ENCODE data around the gene RALA.
"Not testable (repeated sequence)": the region's sequence is repeated elsewhere in the genome, so short reads cannot be mapped to it uniquely, and the experiment has no call there.

The RALA gene

DNA sequence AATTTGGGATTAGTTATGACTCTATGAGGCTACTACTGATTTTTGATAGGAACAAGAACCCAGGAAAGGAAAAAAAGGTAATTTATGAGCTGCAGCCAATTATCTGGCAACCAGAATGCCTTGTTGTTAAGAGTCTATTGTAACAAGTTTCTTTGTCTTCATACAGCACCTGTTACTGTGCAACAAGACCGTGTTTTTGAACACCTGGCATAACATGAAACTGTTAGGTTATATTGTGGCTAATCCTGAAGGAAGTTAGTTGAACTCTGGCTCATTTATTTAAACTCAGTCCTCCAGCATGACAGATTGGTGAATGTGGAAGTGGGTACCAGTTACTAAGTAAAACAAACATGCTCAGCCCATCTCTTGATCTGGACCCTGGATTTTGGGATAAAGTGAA is 33.0 kb downstream of the RALA start:
- no peak for ATAC-seq
- no peak for DNase-seq
- Mint-ChIP-seq H3K27me3 (no peaks in the 10 kb centered on the region), H3K4me1 (peaks cover 12% of the 10 kb centered on the region), H3K4me3 (no peak overlapping the region), H3K27ac (no peak overlapping the region), H3K9me3 (peaks cover 8 to 13% of the 10 kb centered on the region in 2 donors)

DNA sequence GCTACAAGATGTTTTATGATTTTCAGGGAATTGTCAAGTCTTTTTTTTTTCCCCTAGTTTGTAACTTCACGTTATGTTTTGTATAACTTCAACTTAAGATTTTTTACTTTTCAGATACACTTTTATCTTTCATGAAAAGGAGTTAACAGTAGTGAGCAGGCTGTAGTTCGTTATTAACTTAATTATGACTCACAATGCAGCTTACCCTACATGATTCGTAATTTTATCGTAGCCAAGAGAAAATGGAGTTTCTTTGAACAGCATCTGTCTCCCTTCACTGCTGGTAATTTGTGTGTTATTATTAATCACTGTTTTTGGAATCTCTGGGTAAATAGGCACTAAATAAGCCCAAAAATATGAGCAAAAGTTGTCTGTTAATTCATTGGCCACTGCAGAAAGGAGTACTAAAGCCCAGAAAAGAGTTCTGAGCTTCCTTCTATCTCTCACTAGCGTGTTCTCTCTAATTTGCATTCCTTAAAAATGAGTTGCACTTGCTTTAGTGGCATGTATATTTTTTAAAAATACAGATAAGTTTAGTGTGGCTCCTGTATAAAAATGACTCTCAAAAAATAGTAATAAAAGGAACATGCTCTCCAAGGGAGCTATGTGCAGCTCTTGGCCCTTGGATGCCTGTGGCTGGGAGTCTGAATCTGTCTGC is 36.1 kb downstream of the RALA start:
- DNase-seq (no peak), ATAC-seq (no peak)
- no peak overlapping the region for H3K27ac Mint-ChIP-seq
- peaks cover 24 to 26% of the 10 kb centered on the region in 2 donors for H3K9me3 Mint-ChIP-seq
- H3K4me1 Mint-ChIP-seq: peaks cover 31% of the 10 kb centered on the region
- no peaks in the 10 kb centered on the region for H3K27me3 Mint-ChIP-seq
- H3K4me3 Mint-ChIP-seq: no peak overlapping the region

DNA sequence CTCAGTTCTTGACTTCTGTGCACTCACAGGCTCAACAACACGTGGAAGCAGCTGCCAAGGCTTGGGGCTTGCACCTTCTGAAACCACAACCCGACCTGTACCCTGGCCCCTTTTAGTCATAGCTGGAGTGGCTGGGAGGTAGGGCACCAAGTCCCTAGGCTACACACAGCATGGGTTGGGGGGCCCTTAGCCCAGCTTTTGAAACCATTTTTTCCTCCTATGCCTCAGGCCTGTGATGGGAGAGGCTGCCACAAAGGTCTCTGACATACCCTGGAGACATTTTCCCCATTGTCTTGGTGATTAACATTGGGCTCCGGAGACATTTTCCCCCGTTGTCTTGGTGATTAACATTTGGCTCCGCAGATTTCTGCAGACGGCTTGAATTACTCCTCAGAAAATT is 38.6 kb downstream of the RALA start:
- DNase-seq: no peak
- Mint-ChIP-seq H3K27ac (no peak overlapping the region), H3K9me3 (peaks cover 18 to 19% of the 10 kb centered on the region in 2 donors), H3K27me3 (no peaks in the 10 kb centered on the region), H3K4me3 (no peak overlapping the region), H3K4me1 (peaks cover 38% of the 10 kb centered on the region)
- no peak for ATAC-seq

DNA sequence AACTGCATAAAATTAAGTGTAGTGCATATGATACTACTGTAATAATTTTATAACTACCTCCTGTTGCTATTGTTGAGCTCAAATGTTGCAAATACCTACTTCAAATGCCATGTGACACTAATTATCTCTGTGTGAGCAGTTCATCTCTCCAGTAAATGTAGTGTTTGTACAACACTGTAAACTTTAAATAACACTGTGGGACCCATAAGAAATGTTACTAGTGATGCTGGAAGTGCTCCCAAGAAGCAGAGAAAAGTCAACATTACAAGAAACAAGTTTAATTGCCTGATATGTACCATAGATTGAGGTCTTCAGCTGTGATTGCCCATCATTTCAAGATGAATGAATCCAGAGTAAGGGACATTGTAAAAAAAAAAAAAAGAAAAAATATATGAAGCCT is 39.9 kb downstream of the RALA start:
- Mint-ChIP-seq H3K27me3 (no peaks in the 10 kb centered on the region), H3K4me1 (peaks cover 46% of the 10 kb centered on the region), H3K4me3 (no peak overlapping the region), H3K27ac (no peak overlapping the region), H3K9me3 (peaks cover 18 to 19% of the 10 kb centered on the region in 2 donors)
- ATAC-seq: no peak
- DNase-seq: no peak

DNA sequence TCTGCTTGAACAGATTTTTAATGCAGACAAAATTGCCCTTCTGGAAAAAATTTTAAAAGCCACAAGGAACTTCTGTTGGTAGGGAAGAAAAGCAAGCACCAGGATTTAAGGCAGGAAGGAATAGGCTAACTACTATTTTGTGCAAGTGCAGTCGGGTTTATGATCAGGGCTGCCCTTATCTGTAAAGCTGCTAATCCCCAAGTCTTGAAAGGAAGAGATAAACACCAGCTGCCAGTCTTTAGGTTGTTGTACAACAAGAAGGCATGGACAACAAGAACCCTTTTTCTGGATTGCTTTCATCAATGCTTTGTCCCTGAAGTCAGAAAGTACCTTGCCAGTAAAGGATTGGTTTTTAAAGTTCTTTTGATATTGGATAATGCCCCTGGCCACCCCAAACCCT is 40.7 kb downstream of the RALA start:
- DNase-seq (no peak), ATAC-seq (no peak)
- peaks cover 18 to 19% of the 10 kb centered on the region in 2 donors for H3K9me3 Mint-ChIP-seq
- H3K4me3 Mint-ChIP-seq: no peak overlapping the region
- H3K27me3 Mint-ChIP-seq: no peaks in the 10 kb centered on the region
- no peak overlapping the region for H3K27ac Mint-ChIP-seq
- peaks cover 46% of the 10 kb centered on the region for H3K4me1 Mint-ChIP-seq

DNA sequence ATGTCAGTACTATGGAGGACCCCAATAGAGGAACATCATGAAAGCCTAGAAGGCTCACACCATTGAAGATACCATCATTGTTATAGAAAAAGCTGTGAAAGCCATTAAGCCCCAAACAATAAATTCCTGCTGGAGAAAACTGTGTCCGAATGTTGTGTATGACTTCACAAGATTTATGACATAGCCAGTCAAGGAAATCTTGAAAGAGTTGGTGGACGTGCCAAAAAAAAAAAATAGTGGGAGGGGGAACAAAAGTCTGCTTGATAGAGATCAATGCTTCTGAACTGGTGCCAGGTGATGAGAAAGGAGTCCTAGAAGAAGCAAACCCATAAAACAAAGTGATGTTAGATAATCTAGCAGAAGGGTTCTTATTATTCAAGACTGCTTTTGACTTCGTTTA is 41.2 kb downstream of the RALA start:
- ATAC-seq: no peak
- H3K9me3 Mint-ChIP-seq: peaks cover 18 to 19% of the 10 kb centered on the region in 2 donors
- H3K27ac Mint-ChIP-seq: peak overlapping the region in 1 of 2 donors; percentile 37
- H3K4me1 Mint-ChIP-seq: peaks cover 46% of the 10 kb centered on the region
- no peak for DNase-seq
- H3K4me3 Mint-ChIP-seq: no peak overlapping the region
- H3K27me3 Mint-ChIP-seq: no peaks in the 10 kb centered on the region

DNA sequence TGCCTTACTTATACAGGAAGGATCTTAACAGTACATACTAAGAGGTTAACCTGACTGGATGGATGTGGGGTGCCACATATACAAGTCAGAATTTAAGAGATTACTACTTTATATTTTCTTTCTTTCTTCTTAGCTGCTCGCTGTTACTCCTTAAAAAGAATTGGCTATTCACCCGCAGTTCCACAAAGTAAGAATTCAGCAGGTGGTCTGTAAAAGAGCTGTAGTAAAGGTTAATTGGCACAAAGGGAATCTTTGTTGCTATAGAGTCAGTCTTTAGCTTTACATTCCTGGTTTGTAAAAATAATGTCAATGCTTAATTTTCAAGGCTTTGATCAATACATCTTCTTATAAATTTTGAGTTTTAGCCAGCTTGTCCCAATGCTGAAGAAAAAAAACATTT is 43.2 kb downstream of the RALA start:
- Mint-ChIP-seq H3K27ac (no peak overlapping the region), H3K4me1 (peaks cover 46% of the 10 kb centered on the region), H3K9me3 (peaks cover 9 to 19% of the 10 kb centered on the region in 2 donors), H3K27me3 (no peaks in the 10 kb centered on the region), H3K4me3 (no peak overlapping the region)
- DNase-seq (no peak), ATAC-seq (no peak)

DNA sequence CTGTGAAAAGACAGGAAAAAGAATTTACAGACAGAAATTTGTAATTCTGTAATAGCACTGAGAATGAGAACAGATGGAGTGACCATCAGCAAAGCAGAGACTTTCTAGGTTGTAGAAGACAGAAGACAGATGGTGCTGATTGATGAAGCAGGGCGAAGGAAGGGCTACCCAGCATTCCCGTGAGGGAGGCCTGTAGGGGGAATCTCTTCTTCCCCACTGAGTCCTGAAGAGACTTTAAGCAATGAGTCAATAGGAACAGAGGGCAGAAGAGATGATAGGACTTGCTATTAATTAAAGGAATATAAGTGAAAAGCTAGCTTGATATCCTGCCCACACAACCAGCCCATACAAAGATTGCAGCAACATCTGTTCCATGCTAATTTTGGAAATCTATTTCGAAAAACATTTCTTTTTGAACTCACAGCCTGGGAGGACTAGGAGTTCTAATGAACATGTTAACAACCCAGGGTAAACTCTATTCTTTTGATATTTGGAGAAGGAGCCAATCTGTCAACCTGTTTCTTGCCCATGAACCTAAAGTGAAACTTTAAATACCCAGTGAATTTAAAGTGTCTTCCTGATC is 44.1 kb downstream of the RALA start:
- H3K4me1 Mint-ChIP-seq: peaks cover 43% of the 10 kb centered on the region
- peaks cover 6 to 15% of the 10 kb centered on the region in 2 donors for H3K9me3 Mint-ChIP-seq
- ATAC-seq: no peak
- no peak overlapping the region for H3K4me3 Mint-ChIP-seq
- no peak for DNase-seq
- no peak overlapping the region for H3K27ac Mint-ChIP-seq
- H3K27me3 Mint-ChIP-seq: no peaks in the 10 kb centered on the region

DNA sequence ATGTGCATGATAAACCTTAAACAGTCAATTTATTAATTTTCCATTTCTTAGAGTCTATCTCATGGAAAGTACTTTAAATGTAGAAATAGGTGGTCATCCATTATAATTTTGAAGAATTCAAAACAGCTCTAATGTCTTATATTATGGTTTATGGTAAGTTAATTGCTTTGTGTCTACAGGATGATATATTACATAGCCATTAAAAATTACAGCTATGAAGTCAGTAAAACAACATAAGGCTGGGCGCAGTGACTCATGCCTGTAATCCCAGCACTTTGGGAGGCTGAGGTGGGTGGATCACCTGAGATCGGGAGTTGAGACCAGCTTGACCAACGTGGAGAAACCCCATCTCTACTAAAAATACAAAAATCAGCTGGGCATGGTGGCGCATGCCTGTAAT is 44.9 kb downstream of the RALA start:
- H3K27ac Mint-ChIP-seq: peak overlapping the region in 1 of 2 donors; percentile 80
- peaks cover 36% of the 10 kb centered on the region for H3K4me1 Mint-ChIP-seq
- not testable (repeated sequence) for H3K27me3 Mint-ChIP-seq, DNase-seq, ATAC-seq, H3K9me3 Mint-ChIP-seq, H3K4me3 Mint-ChIP-seq

DNA sequence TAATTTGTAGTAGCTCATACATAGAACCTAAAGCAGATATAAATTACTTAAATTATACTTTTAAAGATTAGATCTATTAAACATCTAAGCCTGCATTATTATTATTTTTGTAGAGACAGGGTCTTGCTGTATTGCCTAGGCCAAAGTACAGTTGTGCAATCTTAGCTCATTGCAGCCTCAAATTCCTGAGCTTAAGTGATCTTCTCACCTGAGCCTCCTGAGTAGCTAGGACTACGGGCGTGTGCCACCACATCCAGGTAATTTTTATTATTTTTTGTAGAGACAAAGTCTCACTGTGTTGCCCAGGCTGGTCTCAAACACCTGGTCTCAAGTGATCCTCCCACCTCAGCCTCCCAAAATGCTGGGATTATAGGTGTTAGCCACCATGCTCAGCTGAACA is 46.7 kb downstream of the RALA start:
- DNase-seq (no peak), ATAC-seq (no peak)
- Mint-ChIP-seq H3K27me3 (no peaks in the 10 kb centered on the region), H3K27ac (no peak overlapping the region), H3K4me1 (peaks cover 18% of the 10 kb centered on the region), H3K4me3 (no peak overlapping the region), H3K9me3 (no peaks in the 10 kb centered on the region)

DNA sequence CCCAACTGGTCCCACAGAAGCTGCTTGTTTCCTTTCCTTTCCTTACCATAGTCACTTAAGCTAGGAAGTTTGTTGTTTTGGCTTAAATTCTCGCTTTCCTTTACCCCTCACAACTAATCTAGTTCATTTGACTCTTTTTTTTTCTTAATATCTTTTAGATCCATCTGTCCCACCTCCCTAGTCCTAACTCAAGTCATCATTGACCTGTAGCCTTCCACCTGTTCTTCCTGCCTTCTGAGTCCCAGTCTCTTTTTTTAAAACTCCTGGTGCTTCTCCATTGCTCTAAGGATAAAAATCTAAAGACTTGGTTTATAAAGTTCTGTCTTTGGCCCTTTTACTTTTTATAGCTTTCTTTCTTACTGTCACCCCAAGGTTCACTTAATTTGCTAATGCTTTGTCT is 47.6 kb downstream of the RALA start:
- Mint-ChIP-seq H3K4me1 (peaks cover 20% of the 10 kb centered on the region), H3K9me3 (no peaks in the 10 kb centered on the region), H3K4me3 (no peak overlapping the region), H3K27me3 (no peaks in the 10 kb centered on the region), H3K27ac (peak overlapping the region; percentile 6 to 82)
- DNase-seq (no peak), ATAC-seq (no peak)

DNA sequence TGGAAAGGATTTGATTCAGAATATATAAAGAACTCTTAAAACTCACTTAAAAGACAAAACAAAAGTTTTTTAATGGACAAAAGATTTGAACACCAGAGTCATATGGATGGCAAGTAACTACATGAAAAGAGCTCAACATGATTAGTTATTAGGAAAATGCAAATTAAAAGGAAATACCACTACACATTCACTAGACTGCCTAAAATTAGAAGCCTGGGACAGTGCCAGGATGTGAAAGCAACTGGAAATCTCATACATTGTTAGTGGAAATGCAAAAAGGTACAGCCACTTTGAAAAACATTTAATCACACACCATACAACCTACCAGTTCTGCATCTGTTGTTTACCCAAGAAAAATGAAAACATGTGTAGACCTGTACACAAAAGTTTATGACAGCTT is 48.8 kb downstream of the RALA start:
- no peak for ATAC-seq
- Mint-ChIP-seq H3K27ac (no peak overlapping the region), H3K4me3 (no peak overlapping the region), H3K9me3 (peaks cover 0 to 4% of the 10 kb centered on the region in 2 donors), H3K27me3 (no peaks in the 10 kb centered on the region), H3K4me1 (peaks cover 23% of the 10 kb centered on the region)
- no peak for DNase-seq

DNA sequence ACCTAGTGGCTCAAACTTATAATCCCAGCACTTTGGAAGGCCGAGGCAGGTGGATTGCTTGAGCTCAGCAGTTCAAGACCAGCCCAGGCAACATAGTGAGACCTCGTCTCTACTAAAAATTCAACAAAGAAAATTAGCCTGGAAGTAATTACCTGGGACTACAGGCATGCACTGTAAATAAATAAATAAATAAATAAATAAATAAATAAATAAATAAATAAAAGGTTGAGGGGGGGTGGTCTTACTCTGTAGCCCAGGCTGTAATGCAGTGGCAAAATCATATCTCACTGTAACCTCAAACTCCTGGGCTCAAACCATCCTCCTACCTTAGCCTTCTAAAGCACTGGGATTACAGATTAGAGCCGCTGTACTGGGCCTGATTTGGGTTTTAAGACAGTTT is 50.5 kb downstream of the RALA start:
- ATAC-seq (no peak), DNase-seq (no peak)
- Mint-ChIP-seq H3K9me3 (peaks cover 0 to 4% of the 10 kb centered on the region in 2 donors), H3K27ac (no peak overlapping the region), H3K4me1 (peaks cover 17% of the 10 kb centered on the region), H3K4me3 (no peak overlapping the region), H3K27me3 (no peaks in the 10 kb centered on the region)

DNA sequence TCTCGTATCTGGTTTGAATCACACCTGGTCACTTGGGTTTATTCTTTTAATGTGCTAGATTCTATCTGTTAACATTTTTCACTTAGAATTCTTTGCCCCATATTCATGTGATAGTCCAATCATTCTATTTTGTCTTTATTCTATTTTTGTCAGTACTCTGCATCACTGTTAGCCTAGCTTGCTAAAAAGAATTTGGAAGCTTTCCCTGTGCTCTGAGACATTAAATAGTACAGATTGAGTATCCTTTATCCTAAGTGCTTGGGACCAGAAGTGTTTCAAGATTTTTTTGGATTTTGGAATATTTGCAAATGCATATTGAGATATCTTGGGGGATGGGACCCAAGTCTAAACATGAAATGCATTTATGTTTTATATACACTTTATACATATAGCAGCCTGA is 51.0 kb downstream of the RALA start:
- peaks cover 17% of the 10 kb centered on the region for H3K4me1 Mint-ChIP-seq

DNA sequence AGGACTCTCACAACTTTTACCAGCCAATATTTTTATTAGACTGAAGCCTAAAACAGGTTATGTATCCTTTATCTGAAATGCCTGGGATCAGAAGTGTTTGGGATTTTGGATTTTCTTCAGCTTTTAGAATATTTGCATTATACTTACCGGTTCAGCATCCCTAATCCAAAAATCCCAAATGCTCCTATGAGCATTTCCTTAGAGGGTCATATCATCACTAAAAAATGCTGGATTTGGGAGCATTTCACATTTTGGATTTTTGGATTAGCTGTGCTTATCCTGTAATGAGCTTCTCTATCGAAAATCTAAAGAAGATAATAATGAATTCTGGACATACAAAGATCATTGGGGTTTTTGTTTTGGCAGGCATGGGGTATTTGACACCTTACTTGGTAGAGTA is 53.0 kb downstream of the RALA start:
- H3K4me3 Mint-ChIP-seq: no peak overlapping the region
- no peak overlapping the region for H3K27ac Mint-ChIP-seq
- peaks cover 16% of the 10 kb centered on the region for H3K4me1 Mint-ChIP-seq
- H3K27me3 Mint-ChIP-seq: no peaks in the 10 kb centered on the region
- no peak for ATAC-seq
- H3K9me3 Mint-ChIP-seq: peaks cover 0 to 4% of the 10 kb centered on the region in 2 donors
- no peak for DNase-seq

More for the DNA sequence above, 51.0 kb downstream of the RALA start:
- DNase-seq (no peak), ATAC-seq (no peak)
- Mint-ChIP-seq H3K9me3 (peaks cover 0 to 4% of the 10 kb centered on the region in 2 donors), H3K27ac (no peak overlapping the region), H3K27me3 (no peaks in the 10 kb centered on the region), H3K4me3 (no peak overlapping the region)

DNA sequence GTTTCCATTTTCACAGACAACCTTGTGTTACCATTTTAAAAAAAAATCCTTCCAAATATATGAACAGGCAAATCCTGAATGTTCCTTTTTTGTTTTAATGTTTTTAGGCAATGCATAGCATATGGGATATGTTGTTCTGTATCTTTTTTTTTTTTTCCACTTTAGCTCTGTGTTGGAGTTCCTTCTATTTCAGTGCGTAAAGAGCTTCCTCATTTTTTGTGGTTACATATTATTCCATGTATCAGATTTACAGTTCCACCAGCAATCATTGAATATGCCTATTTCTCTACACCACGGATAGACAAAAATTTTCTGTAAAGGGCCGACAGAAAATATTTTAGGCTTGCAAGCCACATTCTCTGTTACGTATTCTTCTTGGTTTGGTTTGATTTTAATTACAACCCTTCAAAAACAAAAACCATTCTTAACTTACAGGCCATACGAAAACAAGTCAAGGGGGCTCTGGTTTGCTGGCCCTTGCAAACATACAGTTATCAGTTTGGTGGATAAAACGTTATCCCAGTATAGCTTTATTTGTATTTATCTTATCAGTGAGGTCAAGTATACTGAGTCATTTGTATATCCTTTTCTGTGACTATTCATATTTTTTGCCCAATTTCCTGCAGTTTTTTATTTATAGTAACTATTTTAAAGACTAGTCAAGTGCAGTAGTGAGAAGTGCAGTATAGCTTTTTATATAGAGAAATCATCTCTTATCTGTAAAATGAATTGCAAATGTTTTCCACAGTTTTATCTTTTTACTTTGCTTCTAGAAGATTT is 55.7 kb downstream of the RALA start:
- DNase-seq: no peak
- H3K27me3 Mint-ChIP-seq: no peaks in the 10 kb centered on the region
- H3K9me3 Mint-ChIP-seq: peaks cover 0 to 4% of the 10 kb centered on the region in 2 donors
- H3K4me3 Mint-ChIP-seq: no peak overlapping the region
- no peak for ATAC-seq
- peaks cover 37% of the 10 kb centered on the region for H3K4me1 Mint-ChIP-seq
- no peak overlapping the region for H3K27ac Mint-ChIP-seq

All from stimulated activated naive CD8-positive, alpha-beta T cell treated with anti-CD3 and anti-CD28 coated beads, Interleukin-15, amount 100 ng/mL, for 72 hours (primary cell).